HG03280 (cell line): ENCODE measurements around the gene GAL3ST2.

Source experiments
- ATAC-seq: cut with Tn5 transposase; IDR thresholded peaks from one replicate; pipeline ENCODE4 v1.9.1; 2021; ENCODE audit warnings: mild to moderate bottlenecking, moderate library complexity; ENCODE audit not compliant: unreplicated experiment

Gene GAL3ST2

GRCh38 chr2:241842620-241843211 is 66.1 kb downstream of the GAL3ST2 start:
- ATAC-seq, result no peak

DNA sequence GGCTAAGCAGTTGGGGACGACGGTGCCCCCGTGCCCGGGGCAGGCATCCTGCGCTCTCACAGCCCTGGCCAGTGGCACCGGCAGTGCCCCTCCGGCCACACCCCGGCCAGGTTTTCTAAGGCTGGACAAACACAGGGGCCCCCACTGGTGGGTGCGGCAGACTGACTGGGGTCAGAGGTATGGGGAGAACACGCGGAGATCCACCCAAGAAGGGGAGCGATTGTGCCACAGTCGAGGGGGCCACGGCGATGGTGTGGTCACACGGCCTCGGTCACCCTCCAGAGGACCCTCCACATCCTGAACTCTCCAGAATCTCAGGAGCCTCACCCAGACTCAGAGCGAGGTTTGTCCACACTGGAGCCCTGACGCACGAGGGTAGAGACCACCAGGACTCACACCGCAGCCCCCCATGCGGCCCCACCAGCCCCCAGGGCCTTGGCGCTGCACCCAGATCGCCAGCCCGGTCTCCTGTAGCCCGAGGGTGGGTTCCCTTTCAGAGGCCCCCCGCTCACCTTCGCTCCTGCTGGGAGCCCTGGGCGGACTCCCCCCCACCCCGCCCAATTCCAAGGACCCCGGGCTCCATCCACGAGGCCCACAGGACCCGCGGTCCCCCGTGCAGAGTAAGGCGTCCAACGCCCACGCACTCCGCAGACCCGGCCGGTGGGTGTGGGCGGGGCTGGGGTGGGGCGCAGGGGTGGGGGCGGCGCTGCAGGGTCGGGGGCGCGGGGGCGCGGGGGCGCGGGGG is 66.9 kb downstream of the GAL3ST2 start:
- ATAC-seq, result no peak

DNA sequence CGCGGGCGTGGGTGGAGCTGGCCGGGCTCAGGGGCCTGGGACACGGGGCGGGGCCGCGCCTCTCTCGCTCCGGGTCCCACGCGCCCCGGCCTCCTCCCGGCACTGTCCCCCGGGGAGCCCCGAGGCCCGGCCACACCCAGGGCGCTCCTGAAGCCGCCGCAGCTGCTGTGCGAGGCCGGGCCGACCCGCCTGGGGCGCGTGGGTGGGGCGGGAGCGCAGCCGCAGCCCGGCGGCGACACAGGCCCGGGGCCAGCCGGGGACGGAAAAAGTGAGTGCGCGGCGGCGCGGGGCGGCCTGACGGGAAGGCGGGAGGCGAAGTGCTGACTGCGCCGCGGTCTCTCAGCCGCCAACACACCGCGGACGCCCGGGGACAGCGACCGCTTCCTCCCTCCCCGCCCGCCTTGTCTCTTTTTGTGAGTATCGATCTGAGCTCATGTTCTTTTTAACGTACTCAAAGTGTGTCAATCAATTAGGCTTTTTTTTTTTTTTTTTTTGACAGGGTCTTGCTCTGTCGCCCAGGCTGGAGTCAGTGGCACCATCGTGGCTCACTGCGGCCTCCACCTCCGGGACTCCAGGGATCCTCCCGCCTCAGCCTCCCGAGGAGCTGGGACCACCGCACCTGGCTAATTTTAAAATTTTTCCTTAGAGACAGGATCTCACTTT is 67.6 kb downstream of the GAL3ST2 start:
- peak; percentile 67 for ATAC-seq

DNA sequence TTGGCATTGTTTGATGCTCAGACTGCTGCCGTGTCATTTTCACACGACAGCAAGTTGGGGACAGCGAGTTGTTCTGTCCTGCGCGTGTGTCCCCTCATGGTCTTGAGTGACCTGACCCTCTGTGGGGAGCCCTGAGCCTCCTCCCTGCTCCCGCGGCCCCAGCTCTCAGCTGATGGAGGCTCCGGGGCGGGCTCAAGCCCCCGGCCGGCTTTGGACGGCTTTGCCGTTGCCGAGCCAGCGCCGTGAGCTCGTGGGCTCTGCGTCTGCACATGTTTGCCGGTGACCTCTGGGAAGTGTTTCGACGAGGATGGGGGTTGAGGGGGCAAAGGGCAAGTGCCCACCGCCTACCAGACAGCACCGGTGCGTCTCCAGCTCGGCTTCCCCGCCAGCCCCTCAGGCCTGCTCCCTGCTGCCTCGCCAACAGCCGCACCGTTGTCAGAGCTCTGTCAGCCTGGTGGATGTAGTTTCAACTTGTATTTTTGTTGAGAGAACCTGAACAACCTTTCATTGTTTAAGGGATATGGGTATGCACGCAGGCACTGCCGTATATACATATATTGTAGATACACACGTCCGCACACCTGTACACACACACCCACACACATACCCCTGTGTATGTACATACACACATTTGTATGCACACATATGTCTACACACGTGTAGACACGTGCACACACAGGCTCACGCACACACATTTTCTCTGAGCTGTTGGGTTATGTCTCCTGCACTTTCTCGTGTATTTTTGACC is 68.4 kb downstream of the GAL3ST2 start:
- ATAC-seq, result no peak

GRCh38 chr2:241846406-241846805 is 69.8 kb downstream of the GAL3ST2 start:
- no peak for ATAC-seq

DNA sequence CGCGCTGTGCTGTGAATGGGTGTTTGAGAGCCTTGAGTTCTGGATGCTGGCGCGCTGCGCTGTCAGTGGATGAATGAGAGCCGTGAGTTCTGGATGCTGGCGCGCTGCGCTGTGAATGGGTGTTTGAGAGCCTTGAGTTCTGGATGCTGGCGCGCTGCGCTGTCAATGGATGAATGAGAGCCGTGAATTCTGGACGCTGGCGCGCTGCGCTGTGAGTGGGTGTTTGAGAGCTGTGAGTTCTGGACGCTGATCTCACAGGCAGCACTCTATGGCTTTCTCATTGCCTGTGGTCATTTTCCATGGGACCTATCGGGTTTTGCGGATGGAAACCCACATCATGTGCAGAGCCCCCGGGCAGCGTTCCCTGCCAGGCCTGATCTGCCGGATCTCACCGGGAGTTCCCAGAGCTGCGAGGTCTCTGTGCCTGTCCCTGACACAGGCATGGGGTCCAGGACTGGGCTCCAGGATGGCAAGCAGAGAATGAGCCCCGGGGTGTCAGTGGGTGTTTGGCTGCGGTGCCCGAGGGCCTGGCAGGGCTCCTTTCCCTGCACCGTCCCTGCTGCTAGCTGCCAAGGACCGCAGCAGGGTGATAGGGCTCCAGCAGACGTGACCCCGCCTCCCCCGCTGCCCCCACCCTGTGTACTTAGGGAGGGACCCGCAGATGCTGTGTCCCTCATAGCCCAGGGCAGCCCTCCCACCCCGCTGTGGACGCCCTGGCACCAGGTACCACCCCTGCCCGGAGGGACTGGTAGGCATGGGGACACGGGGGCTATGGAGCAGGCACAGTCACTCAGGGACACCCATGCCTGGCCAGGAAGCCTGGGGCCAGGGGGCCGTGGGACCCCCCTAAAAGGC is 72.4 kb downstream of the GAL3ST2 start:
- ATAC-seq, result no peak

DNA sequence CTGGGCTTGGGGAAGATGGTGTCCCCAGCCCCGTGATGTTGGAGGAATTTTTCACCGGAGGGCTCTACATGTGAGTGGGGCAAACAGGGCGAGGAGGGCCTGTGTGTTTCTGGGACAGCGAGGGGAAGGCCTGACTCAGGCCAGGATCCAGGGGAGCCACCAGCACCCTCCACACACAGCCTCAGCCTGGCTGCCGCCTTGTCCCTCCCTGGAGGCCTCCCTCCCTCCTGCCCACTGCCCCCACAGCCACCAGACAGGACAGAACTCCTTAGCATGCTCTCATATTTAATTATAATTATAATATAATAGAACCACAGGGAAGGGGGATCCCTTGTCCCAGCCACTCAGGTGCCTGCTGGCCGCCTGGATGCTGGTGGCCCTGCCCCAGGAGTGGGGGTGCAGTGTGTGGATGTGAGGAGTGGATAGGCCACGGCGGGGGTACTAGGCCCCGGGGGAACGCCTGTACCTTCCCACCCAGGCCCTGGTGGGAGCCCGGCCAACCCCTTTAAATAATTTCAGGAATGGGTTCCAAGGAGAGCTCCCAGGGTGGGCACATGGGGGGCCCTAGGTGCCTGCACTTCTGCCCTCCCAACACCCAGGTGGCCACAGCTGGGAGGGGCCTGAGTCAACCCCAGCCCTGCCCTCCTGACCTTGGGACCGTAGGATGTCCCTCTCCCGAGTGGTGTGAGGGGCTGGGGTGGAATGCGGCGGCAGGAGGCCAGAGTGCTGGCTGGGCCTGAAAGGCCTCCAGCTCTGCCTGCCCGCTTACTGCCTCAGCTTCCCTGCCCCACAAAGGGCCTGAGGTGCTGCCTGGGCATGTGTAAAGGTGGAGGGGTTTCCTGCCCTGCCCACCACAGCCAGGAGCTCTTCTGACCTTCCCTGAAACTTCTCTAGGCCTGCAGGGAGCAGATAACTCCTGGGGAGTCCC is 73.3 kb downstream of the GAL3ST2 start:
- ATAC-seq, result no peak

DNA sequence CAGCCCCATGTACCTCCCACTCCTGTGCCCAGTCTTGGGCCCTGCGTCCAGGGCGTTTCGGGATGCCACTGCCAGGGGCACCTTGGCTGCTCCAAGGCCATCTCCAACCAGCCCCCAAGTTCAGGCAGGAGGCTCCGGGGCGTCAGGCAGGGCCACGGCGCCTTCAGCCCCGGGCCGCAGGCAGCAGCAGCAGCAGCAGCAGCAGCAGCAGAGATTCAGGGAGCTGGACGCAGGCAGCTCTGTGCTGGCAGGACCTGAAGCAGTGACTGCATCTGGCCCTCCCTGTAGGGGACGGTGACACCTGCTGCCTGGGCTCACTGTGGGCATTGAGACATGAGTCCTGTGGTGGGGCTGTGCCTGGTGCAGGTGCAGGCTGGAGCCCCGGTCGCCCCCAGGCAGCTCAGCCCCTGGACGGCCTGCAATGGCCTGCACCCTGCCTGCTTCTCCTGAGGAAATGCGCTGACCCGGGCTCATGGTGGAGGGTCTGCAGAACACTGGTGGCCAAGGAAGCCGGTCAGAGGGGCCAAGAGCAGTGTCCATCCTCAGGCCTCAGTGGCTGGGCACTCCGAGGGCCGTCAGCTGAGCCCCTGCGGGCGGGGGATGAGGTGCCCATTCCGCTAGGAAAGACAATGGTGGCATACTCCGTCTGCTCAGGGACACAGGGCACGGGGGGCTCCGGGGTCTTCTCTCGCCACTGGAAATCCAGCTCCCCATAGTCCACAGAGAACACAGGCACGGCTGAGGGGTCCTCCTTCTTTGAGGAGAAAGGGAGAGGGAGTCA is 74.1 kb downstream of the GAL3ST2 start:
- ATAC-seq, result no peak

GRCh38 chr2:241851325-241852115 is 74.9 kb downstream of the GAL3ST2 start:
- ATAC-seq, result no peak

DNA sequence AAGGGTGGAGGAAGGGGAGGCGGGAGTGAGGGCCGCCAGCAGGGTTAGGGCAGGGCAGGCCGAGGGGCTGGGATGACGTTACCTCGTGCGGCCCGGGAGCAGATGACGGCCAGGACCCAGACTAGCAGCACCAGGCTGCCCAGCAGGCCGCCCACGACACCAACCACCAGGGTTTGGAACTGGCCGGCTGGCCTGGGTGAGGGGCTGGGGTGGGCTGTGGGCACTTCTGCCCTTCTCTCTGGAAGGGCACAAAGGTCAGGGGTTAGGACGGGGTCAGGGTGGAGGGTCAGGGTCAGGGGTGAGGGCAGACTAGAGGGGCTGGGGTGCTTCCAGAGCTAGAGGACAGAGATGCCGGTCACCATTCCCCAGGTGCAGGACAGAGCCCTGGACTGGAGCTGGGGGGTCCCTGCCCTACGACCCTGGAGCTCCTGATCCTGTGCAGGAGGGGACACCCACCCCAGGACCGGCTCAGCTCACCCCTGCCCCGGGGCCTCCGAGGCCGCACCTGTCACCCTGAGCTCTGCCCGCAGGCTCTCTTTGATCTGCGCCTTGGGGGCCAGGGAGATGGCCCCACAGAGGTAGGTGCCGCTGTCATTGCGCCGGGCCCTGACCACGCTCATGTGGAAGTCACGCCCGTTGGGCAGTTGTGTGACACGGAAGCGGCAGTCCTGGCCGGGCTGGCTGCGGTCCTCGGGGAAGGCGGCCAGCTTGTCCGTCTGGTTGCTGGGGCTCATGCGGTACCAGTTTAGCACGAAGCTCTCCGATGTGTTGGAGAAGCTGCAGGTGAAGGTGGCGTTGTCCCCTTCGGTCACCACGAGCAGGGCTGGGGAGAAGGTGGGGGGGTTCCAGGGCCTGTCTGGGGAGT is 75.7 kb downstream of the GAL3ST2 start:
- ATAC-seq, result no peak

DNA sequence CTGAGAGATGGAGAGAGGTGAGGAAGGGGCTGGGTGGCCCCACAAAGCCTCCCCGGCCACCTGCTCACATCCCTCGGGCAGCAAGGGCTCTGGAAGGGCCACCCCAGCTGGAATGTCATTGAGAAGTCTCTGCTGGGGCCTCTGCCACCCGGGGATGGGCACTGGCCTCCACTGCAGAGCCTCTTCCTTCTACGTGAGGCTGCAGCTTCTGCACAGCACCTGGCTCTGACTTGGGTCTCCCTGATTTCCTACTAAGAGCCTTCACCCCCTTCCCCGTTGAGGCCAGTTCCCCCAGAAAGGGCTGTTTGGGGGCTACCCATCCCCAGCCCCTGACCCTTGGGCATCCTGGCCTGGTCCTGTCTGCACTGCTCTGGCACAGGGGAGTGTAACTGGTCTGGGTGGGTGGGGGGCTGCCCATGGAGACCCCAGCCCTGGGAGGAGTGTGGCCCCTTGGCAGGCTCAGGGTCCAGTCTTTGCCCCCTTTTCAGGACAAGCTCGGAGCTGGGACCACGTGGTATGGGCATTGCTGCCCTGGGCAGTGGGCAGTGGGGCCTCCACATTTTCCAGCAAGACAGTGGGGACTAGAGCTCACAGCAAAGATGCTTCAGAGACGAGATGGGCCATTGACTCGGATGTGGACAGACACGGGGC is 76.5 kb downstream of the GAL3ST2 start:
- no peak for ATAC-seq
